CD4-positive, alpha-beta T cell treated with Interleukin-15 for 4 hours (primary cell): ENCODE measurements around the gene AK3.
A peak's percentile ranks its signal among the peaks of the same experiment; 100 is the strongest.

Source experiments
- DNase-seq: peaks from one replicate; pipeline ENCODE4 v3.0.0-alpha.2; 2020; ENCODE audit warnings: low spot score

The AK3 gene

GRCh38 chr9:4748612-4749011, 7.6 kb upstream of the AK3 start:
- no peak for DNase-seq

GRCh38 chr9:4746278-4747030, 5.5 kb upstream of the AK3 start:
- no peak for DNase-seq

- no peak for DNase-seq
These were observed 2.3 kb upstream of the AK3 start for GRCh38 chr9:4743131-4743875.

GRCh38 chr9:4742246-4742645, 1.2 kb upstream of the AK3 start:
- DNase-seq, result no peak

GRCh38 chr9:4741365-4742089, 525 bp upstream of the AK3 start:
- no peak for DNase-seq

GRCh38 chr9:4740388-4740637, 689 bp downstream of the AK3 start:
- no peak for DNase-seq

- no peak for DNase-seq
These were observed 1.2 kb downstream of the AK3 start for GRCh38 chr9:4739587-4740387.

GRCh38 chr9:4738866-4739586, 2.0 kb downstream of the AK3 start:
- no peak for DNase-seq

GRCh38 chr9:4734150-4734549, 6.9 kb downstream of the AK3 start:
- no peak for DNase-seq

- DNase-seq, result no peak
These were observed 8.1 kb downstream of the AK3 start for GRCh38 chr9:4732890-4733289.

GRCh38 chr9:4727593-4727992, 13.4 kb downstream of the AK3 start:
- no peak for DNase-seq

GRCh38 chr9:4725706-4726442, 15.1 kb downstream of the AK3 start:
- DNase-seq, result peak; percentile 24

GRCh38 chr9:4721736-4722135, 19.3 kb downstream of the AK3 start:
- DNase-seq, result no peak

GRCh38 chr9:4718911-4719310, 22.1 kb downstream of the AK3 start:
- no peak for DNase-seq

GRCh38 chr9:4717815-4718214, 23.2 kb downstream of the AK3 start:
- DNase-seq, result no peak

- DNase-seq, result no peak
These were observed 24.8 kb downstream of the AK3 start for GRCh38 chr9:4716163-4716562.

- DNase-seq, result no peak
These were observed 26.6 kb downstream of the AK3 start for GRCh38 chr9:4714266-4715016.

- no peak for DNase-seq
These were observed 27.2 kb downstream of the AK3 start for GRCh38 chr9:4713849-4714248.

- DNase-seq, result no peak
These were observed 31.6 kb downstream of the AK3 start for GRCh38 chr9:4709380-4709779.

- peak; percentile 6 for DNase-seq
These were observed 33.9 kb downstream of the AK3 start for GRCh38 chr9:4706971-4707622.
